GM23248 (cell line): ENCODE results near the gene EHD4. TPM values are rescaled to one million over a fixed set of nuclear protein-coding genes. Genes with fewer than 3 reads are reported as not detected.

ENCODE experiments used
- DNase-seq: peaks from one replicate; pipeline ENCODE4 v3.0.0-alpha.2; 2015
- H2AFZ ChIP-seq: fragments of 200-600 bp; sonication (generic); 2 replicates; pipeline ENCODE4 v1.6.1; 2016; ENCODE audit warnings: antibody characterized with exemption
- H3F3A ChIP-seq: fragments of 200-600 bp; sonication (generic); 2 replicates; pipeline ENCODE4 v1.6.1; 2016; ENCODE audit warnings: mild to moderate bottlenecking, antibody characterized with exemption, mixed run types; ENCODE audit not compliant: insufficient read depth
- H3K27ac ChIP-seq: fragments of 200-600 bp; sonication (generic); 2 replicates; pipeline ENCODE4 v1.5.1; 2016; ENCODE audit warnings: mild to moderate bottlenecking
- H3K27me3 ChIP-seq: fragments of 200-600 bp; sonication (generic); replicated peaks from 2 replicates; pipeline ENCODE4 v1.6.1; 2016; ENCODE audit warnings: mild to moderate bottlenecking; ENCODE audit not compliant: insufficient read depth
- H3K36me3 ChIP-seq: fragments of 200-600 bp; sonication (generic); 2 replicates; pipeline ENCODE4 v1.6.1; 2016; ENCODE audit warnings: low read depth, mild to moderate bottlenecking
- H3K4me1 ChIP-seq: fragments of 200-600 bp; sonication (generic); 2 replicates; pipeline ENCODE4 v1.6.1; 2016; ENCODE audit warnings: mild to moderate bottlenecking; ENCODE audit not compliant: insufficient read depth
- H3K4me2 ChIP-seq: fragments of 200-600 bp; sonication (generic); one replicate; pipeline ENCODE4 v1.6.1; 2016; ENCODE audit warnings: mild to moderate bottlenecking; ENCODE audit not compliant: unreplicated experiment
- H3K4me3 ChIP-seq: fragments of 200-600 bp; sonication (generic); 2 replicates; pipeline ENCODE4 v1.5.1; 2016; ENCODE audit warnings: mild to moderate bottlenecking
- H3K79me2 ChIP-seq: fragments of 200-600 bp; sonication (generic); 2 replicates; pipeline ENCODE4 v1.6.1; 2016; ENCODE audit warnings: mild to moderate bottlenecking; ENCODE audit not compliant: insufficient read depth
- H3K9ac ChIP-seq: fragments of 200-600 bp; sonication (generic); 2 replicates; pipeline ENCODE4 v1.6.1; 2016; ENCODE audit warnings: mild to moderate bottlenecking
- H3K9me2 ChIP-seq: fragments of 200-600 bp; sonication (generic); 2 replicates; pipeline ENCODE4 v1.6.1; 2016; ENCODE audit warnings: mixed run types, mild to moderate bottlenecking, moderate library complexity; ENCODE audit not compliant: insufficient read depth
- H3K9me3 ChIP-seq: fragments of 200-600 bp; sonication (generic); one replicate; pipeline ENCODE4 v1.6.1; 2017; ENCODE audit warnings: low read depth
- H4K20me1 ChIP-seq: fragments of 200-600 bp; sonication (generic); 2 replicates; pipeline ENCODE4 v1.6.0; 2016; ENCODE audit not compliant: insufficient read depth
- EZH2 ChIP-seq: fragments of 200-600 bp; sonication (generic); IDR thresholded peaks from 2 replicates; pipeline ENCODE4 v1.6.1; 2018; ENCODE audit warnings: antibody characterized with exemption, mild to moderate bottlenecking; ENCODE audit not compliant: insufficient read depth, poor library complexity, severe bottlenecking
- EZH2phosphoT487 ChIP-seq: fragments of 200-600 bp; sonication (generic); IDR thresholded peaks from 2 replicates; pipeline ENCODE4 v1.6.1; 2018; ENCODE audit warnings: antibody characterized with exemption, moderate library complexity, mild to moderate bottlenecking, low read depth; ENCODE audit not compliant: insufficient read depth
- WGBS, 2 experiments: methylation state at CpG; one replicate each; pipeline ENCODE4 v1.1.6; 2015 to 2017; ENCODE audit warnings: low lambda C conversion rate in 2 of 2, low coverage in 1 of 2; ENCODE audit errors: missing lambda C conversion rate in 2 of 2; 5-methylcytosine and 5-hydroxymethylcytosine counted together
- in situ Hi-C: fragments of 300-500 bp; cut with MboI; formaldehyde crosslinking; loops from 2 replicates; pipeline ENCODE4 v1.15.0; 2020
- polyA plus RNA-seq: library from polyadenylated mRNA; unstranded; fragments of >200 nt; fragmentation: Nextera tagmentation; extraction: Ambion mirVana; gene quantifications from 2 replicates; pipeline ENCODE4 v1.2.1, GENCODE V29; 2016
- total RNA-seq: library from RNA; depleted of rRNA; stranded (reverse); fragments of >200 nt; shearing (Covaris generic); gene quantifications from 2 replicates; pipeline ENCODE4 v1.2.3, GENCODE V29; 2014

The EHD4 gene
- total and polyA plus RNA-seq, 2 experiments from 2014 or later: 17.7 to 18.7 TPM

GRCh38 chr15:41925086-41925608, 47.2 kb downstream of the EHD4 start:
- H3K79me2 ChIP-seq: no peaks in the 10 kb centered on the region
- in situ Hi-C loops: no loop called here
- no peak for TF ChIP-seq EZH2phosphoT487
- WGBS, 2 experiments: 93% methylated on average over 7 of the region's 7 CpGs
- H4K20me1 ChIP-seq: no peaks in the 10 kb centered on the region
- H3K4me2 ChIP-seq: no peak overlapping the region
- no peaks in the 10 kb centered on the region for H3K9me2 ChIP-seq
- peaks cover 15% of the 10 kb centered on the region for H3F3A ChIP-seq
- no peak overlapping the region for H2AFZ ChIP-seq
- H3K4me3 ChIP-seq: no peak overlapping the region
- H3K27ac ChIP-seq: no peak overlapping the region
- H3K36me3 ChIP-seq: no peaks in the 10 kb centered on the region
- H3K27me3 ChIP-seq: no peaks in the 10 kb centered on the region
- H3K9ac ChIP-seq: no peak overlapping the region
- peaks cover 21% of the 10 kb centered on the region for H3K4me1 ChIP-seq
- H3K9me3 ChIP-seq: no peaks in the 10 kb centered on the region
- no peak for DNase-seq

GRCh38 chr15:41923401-41923997, 48.9 kb downstream of the EHD4 start:
- peaks cover 8% of the 10 kb centered on the region for H3K4me1 ChIP-seq
- H3K4me3 ChIP-seq: no peak overlapping the region
- DNase-seq: peak; percentile 16
- no peaks in the 10 kb centered on the region for H4K20me1 ChIP-seq
- no peaks in the 10 kb centered on the region for H3K27me3 ChIP-seq
- 87 to 93% methylated on average over 3 of the region's 3 CpGs for WGBS, 2 experiments
- H3K27ac ChIP-seq: no peak overlapping the region
- no peak overlapping the region for H2AFZ ChIP-seq
- H3K4me2 ChIP-seq: no peak overlapping the region
- no peak for TF ChIP-seq EZH2phosphoT487
- no peak for TF ChIP-seq EZH2
- H3K36me3 ChIP-seq: no peaks in the 10 kb centered on the region
- no peak overlapping the region for H3K9ac ChIP-seq
- no peaks in the 10 kb centered on the region for H3K9me3 ChIP-seq
- peaks cover 6% of the 10 kb centered on the region; the same call in 1 of the 2 replicates for H3F3A ChIP-seq
- in situ Hi-C loops: no loop called here
- H3K79me2 ChIP-seq: no peaks in the 10 kb centered on the region
- no peaks in the 10 kb centered on the region for H3K9me2 ChIP-seq

- Histone ChIP-seq H3K27ac (no peak overlapping the region), H3K4me3 (no peak overlapping the region), H4K20me1 (no peaks in the 10 kb centered on the region), H3K27me3 (no peaks in the 10 kb centered on the region), H3K36me3 (no peaks in the 10 kb centered on the region), H3K79me2 (no peaks in the 10 kb centered on the region), H3K4me2 (no peak overlapping the region), H2AFZ (no peak overlapping the region), H3K9me2 (no peaks in the 10 kb centered on the region), H3K9me3 (no peaks in the 10 kb centered on the region), H3K4me1 (peaks cover 12% of the 10 kb centered on the region), H3K9ac (no peak overlapping the region), H3F3A (peaks cover 10% of the 10 kb centered on the region)
- TF ChIP-seq EZH2 (no peak), EZH2phosphoT487 (no peak)
- DNase-seq: no peak
- in situ Hi-C loops: no loop called here
- WGBS, 2 experiments: 94 to 97% methylated on average over 9 of the region's 9 CpGs
Measured at GRCh38 chr15:41922353-41922752, 50.0 kb downstream of the EHD4 start.

DNA sequence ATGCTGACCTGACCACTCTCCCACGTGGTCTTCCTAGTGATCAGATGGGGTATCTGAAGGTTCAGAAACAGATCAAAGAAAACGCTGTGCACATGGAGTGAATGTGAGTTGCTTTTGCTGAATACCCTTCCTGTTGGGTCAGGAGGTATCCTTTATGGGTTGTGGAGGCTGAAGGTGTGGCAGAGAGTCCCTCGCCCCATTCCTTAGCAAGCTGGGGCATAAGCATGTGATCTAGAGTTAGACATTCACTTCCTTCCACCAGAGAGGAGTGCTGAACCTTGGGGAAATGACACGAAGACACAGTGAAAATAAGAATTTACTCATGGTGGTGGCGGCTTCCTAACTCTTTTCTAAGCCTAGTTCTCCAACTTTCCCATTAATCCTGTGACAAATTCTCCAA, 50.7 kb downstream of the EHD4 start:
- H3F3A ChIP-seq: peaks cover 5% of the 10 kb centered on the region
- in situ Hi-C loops: no loop called here
- no peaks in the 10 kb centered on the region for H3K36me3 ChIP-seq
- H3K79me2 ChIP-seq: peaks cover under 1% of the 10 kb centered on the region; the same call in 1 of the 2 replicates
- whole genome bisulfite sequencing, 2 experiments: 72 to 76% methylated on average over 5 of the region's 5 CpGs
- DNase-seq: no peak
- H3K9ac ChIP-seq: no peak overlapping the region
- H3K4me2 ChIP-seq: no peak overlapping the region
- H4K20me1 ChIP-seq: no peaks in the 10 kb centered on the region
- H3K4me3 ChIP-seq: no peak overlapping the region
- H3K9me3 ChIP-seq: no peaks in the 10 kb centered on the region
- no peak overlapping the region for H3K27ac ChIP-seq
- H3K4me1 ChIP-seq: peaks cover 13% of the 10 kb centered on the region
- no peaks in the 10 kb centered on the region for H3K27me3 ChIP-seq
- H2AFZ ChIP-seq: no peak overlapping the region
- H3K9me2 ChIP-seq: no peaks in the 10 kb centered on the region
- TF ChIP-seq EZH2phosphoT487: no peak
- no peak for TF ChIP-seq EZH2
